HepG2 (cell line): ENCODE measurements around the gene OSTF1. TPM values are rescaled to one million over a fixed set of nuclear protein-coding genes. Genes with fewer than 3 reads are reported as not detected.
A peak's percentile ranks its signal among the peaks of the same experiment; 100 is the strongest.

ENCODE experiments used
- AFF4 ChIP-seq: sonication (generic); formaldehyde crosslinking; IDR thresholded peaks from 2 replicates; pipeline ENCODE4 v1.4.0; 2020; ENCODE audit warnings: missing genetic modification reagents
- ESRRA ChIP-seq: sonication (generic); formaldehyde crosslinking; IDR thresholded peaks from 2 replicates; pipeline ENCODE4 v1.5.1; 2020; ENCODE audit warnings: mild to moderate bottlenecking, low read depth, missing genetic modification reagents
- FOXO4 ChIP-seq: sonication (generic); formaldehyde crosslinking; conservative IDR thresholded peaks from 2 replicates; pipeline ENCODE4 v1.8.1; 2023; ENCODE audit warnings: missing genetic modification reagents
- GMEB2 ChIP-seq: IDR thresholded peaks from 2 replicates; pipeline ENCODE4 v1.6.1; 2016; ENCODE audit warnings: missing biosample characterization, missing genetic modification reagents, low read depth
- MIER3 ChIP-seq: IDR thresholded peaks from 2 replicates; pipeline ENCODE4 v1.6.1; 2016; ENCODE audit warnings: missing compliant biosample characterization, borderline replicate concordance
- PRDM10 ChIP-seq: sonication (generic); formaldehyde crosslinking; IDR thresholded peaks from 2 replicates; pipeline ENCODE4 v1.4.0; 2020; ENCODE audit warnings: low read depth, missing genetic modification reagents
- PRDM15 ChIP-seq: sonication (generic); formaldehyde crosslinking; IDR thresholded peaks from 2 replicates; pipeline ENCODE4 v1.4.0; 2020; ENCODE audit warnings: missing genetic modification reagents
- U2AF1 ChIP-seq: fragments of 200-400 bp; formaldehyde crosslinking; optimal IDR thresholded peaks from 2 replicates; pipeline ENCODE3; 2017; ENCODE audit warnings: mild to moderate bottlenecking, low read depth, low read length
- ZFP36L1 ChIP-seq: sonication (generic); formaldehyde crosslinking; IDR thresholded peaks from 2 replicates; pipeline ENCODE4 v1.8.0; 2022; ENCODE audit warnings: mild to moderate bottlenecking, missing genetic modification reagents, moderate library complexity
- ZFP90 ChIP-seq: sonication (generic); formaldehyde crosslinking; IDR thresholded peaks from 2 replicates; pipeline ENCODE4 v1.8.0; 2022; ENCODE audit warnings: missing genetic modification reagents, mild to moderate bottlenecking, inconsistent platforms, borderline replicate concordance
- ZNF431 ChIP-seq: sonication (generic); formaldehyde crosslinking; IDR thresholded peaks from 2 replicates; pipeline ENCODE4 v1.9.0; 2022; ENCODE audit warnings: missing genetic modification reagents, low read depth, mild to moderate bottlenecking, borderline replicate concordance
- ZNF7 ChIP-seq: IDR thresholded peaks from 2 replicates; pipeline ENCODE4 v1.6.1; 2016; ENCODE audit warnings: missing biosample characterization, missing genetic modification reagents
- ZNF766 ChIP-seq: sonication (generic); formaldehyde crosslinking; IDR thresholded peaks from 2 replicates; pipeline ENCODE4 v1.5.0; 2020; ENCODE audit warnings: missing genetic modification reagents, borderline replicate concordance
- polyA plus RNA-seq, 8 experiments: library from polyadenylated mRNA; depleted of rRNA in 3 of 8; stranded (reverse) in 7 of 8; unstranded in 1 of 8; fragments of >200 nt; fragmentation: Illumina TruSeq in 4 of 8; extraction: Trizol in 4 of 8; gene quantifications; 2 replicates each; pipeline versions ENCODE4 v1.2.1 to v1.2.3, GENCODE V29; 2011 to 2016; ENCODE audit warnings: low read depth in 4 of 8, missing spikeins in 1 of 8, mixed read lengths in 1 of 8; ENCODE audit not compliant: insufficient read depth in 1 of 8
- total RNA-seq, 5 experiments: library from RNA; depleted of rRNA; stranded (reverse); fragments of >200 nt; fragmentation: Illumina TruSeq; extraction: Trizol; gene quantifications; 2 replicates each; pipeline ENCODE4 v1.2.3, GENCODE V29; 2016; ENCODE audit warnings: low read depth in 1 of 5

OSTF1 gene
- total and polyA plus RNA-seq, 2 of the 13 experiments (the other 11 are each of a cell fraction or from before 2014, with no cell fraction given) = 16.8 to 39.0 TPM

GRCh38 chr9:75087824-75088645 lies at the start of gene OSTF1, which contains the start of gene NMRK1 (continued):
- TF ChIP-seq FOXO4 (no peak), PRDM10 (CRISPR knock-in tag) (no peak; the same call in none of the 2 replicates), AFF4 (no peak), PRDM15 (CRISPR knock-in tag) (no peak), U2AF1 (no peak), ZFP90 (CRISPR knock-in tag) (no peak), ZFP36L1 (CRISPR knock-in tag) (peak; percentile 73; the same call in 1 of the 2 replicates), GMEB2 (CRISPR knock-in tag) (no peak; the same call in 1 of the 2 replicates), MIER3 (CRISPR knock-in tag) (no peak), ZNF7 (CRISPR knock-in tag) (no peak), ESRRA (no peak), ZNF766 (no peak), ZNF431 (CRISPR knock-in tag) (no peak; the same call in 1 of the 2 replicates)
